Measurements from ENCODE around the gene TTC33.
"Not testable (repeated sequence)": the region's sequence is repeated elsewhere in the genome, so short reads cannot be mapped to it uniquely, and the experiment has no call there.

The TTC33 gene

DNA sequence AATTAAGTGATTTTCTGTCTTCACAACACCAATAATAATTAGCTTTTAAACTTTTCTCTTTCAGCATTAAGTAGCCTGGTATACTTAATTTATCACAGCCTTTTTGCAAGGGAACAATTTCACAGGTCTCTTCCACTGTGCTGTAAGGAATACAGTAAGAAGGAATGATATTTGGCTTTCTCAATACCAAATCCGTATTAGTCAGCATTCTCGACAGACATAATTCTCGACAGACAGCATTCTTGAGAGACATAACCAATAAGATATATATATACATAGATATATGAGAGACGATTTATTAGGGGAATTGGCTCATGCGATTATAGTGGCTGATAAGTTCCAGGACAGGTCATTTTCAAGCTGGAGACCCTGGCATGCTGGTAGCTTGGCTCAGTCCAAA is 24.4 kb upstream of the TTC33 start:
- no peak for DNase-seq (ENCODE audit: low read depth in 2 of 2)

DNA sequence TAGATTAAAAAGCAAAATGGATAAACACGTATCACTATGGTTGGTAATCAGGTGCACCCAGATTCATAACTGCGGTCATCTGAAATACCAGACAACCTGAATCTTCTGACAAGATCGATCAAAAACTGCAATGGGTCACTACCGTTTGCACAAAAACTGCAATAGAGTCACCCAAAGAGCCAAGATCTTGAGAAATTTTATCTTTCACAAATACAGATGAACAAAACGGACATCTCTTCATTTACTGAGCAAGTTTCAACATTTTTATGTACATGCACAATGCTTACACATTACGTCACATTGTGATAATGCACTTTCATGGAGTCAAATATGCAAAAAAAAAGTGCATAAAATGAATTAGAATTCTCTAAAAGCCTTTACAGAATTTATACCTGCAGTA is 23.8 kb upstream of the TTC33 start:
- no peak for DNase-seq (ENCODE audit: low read depth in 2 of 2)

- DNase-seq (ENCODE audit: low read depth in 2 of 2): no peak
Observed at GRCh38 chr5:40778133-40778532, 22.4 kb upstream of the TTC33 start.

GRCh38 chr5:40776658-40776977 is 20.9 kb upstream of the TTC33 start:
- DNase-seq (ENCODE audit: low read depth in 2 of 2): no peak

DNA sequence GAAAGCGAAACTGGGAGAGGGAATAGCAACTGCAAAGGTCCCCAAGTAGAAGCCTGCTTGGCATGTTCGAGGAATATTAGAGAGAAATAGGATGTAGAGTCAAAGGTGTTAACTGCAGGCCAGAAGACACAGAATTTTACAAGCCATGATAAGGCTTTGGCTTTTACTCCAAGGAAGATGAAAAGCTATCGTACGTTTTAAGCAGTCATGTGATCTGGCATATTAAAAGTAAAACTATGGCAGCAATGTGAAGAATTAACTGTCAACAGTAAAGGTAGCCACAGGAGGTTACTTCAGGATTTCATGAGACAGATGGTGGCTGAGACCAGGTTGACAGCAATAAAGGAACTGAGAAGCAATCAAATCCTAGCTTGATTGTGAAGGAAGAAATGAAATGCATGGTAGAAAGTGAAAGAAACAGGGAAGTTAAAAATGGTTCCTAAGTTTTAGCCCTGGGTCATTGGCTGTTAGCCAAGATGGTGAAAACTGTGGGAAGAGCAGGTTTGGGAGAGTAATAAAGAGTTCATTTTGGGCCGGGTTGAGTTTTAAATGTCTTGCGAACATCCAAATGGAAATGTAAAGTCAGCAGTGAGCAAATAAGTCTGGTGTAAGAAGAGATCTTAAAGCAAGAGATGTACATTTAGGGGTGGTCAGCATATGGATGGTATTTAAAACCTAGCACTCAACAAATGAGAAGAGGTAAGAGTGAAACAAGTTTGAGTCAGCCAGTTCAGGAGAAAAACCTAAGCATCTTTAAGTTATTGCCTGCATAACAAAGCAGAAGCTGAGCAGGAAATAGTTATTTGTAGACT is 20.3 kb upstream of the TTC33 start:
- no peak for DNase-seq (ENCODE audit: low read depth in 2 of 2)

DNA sequence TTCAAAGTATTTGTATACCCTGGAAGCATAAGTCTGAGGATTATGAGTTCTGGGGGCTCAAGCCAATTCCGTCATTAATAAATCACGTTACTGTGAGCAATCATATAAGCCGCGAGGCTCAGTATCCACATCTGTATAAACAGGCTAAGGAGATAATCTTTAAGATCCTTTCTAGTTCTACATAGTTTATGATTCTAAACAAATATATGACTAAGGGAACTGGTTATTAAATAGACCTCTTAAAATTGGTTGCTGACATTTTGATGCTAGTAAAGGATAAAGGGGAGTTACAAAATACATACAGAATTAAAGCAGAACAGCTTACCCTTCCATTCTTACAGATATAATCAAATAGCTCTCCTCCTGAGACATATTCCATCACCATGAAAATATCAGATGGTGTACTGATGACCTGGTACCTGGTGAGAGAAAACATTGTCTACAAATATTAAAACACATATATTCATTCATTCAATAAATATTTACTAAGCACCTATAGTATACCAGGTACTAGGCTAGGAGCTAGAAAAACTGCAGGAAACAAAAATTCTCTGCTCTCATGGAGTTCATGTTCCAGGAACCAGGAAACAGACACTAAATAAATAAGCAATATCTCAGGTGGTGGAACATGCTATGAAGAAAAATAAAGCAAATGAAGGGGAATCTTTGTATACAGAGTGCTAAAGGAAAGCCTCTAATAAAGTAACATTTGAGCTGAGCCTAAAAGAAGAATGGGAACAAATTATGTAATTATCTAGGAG is 19.5 kb upstream of the TTC33 start:
- no peak for DNase-seq (ENCODE audit: low read depth in 2 of 2)

DNA sequence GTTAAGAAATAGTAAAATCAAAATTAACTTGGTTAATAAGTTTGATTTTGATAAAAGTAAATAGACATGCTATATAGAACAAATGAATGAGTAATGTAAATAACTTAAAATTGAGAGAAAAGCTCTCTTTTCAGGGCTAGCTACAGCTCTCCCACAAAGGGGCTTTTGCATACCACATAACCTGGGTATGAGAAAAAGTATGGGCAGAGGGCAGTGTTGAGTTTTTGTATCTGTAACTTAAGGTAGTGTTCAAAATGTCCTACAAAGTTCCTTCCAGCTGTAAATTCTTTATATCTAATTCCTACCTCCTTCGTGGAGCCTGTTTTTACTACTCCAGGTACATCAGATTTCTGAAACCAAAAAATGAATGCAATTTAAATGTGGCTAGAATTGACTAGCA is 18.9 kb upstream of the TTC33 start:
- DNase-seq (ENCODE audit: low read depth in 2 of 2): no peak

GRCh38 chr5:40770764-40771163 is 15.0 kb upstream of the TTC33 start:
- DNase-seq (ENCODE audit: low read depth in 2 of 2): no peak

DNA sequence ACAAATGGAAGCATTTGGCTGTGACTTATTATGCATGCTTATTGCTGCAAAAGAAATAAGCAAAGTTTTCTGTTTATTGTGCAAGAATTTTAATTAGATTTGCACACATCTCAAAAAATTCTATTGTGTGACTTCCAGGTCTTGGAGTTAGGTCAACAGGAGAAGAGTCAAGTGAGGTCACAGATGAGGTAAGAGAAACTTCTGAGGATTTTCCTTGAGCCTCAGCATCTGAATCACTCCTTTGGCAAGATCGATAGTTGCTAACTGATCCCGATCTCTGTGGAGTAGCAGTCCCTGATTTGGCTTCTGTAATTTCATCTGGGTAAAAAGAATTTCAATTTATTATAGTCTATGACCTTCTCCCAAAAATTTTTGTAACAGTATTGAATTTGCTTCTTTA is 6.9 kb upstream of the TTC33 start:
- no peak for DNase-seq (ENCODE audit: low read depth in 2 of 2)

DNA sequence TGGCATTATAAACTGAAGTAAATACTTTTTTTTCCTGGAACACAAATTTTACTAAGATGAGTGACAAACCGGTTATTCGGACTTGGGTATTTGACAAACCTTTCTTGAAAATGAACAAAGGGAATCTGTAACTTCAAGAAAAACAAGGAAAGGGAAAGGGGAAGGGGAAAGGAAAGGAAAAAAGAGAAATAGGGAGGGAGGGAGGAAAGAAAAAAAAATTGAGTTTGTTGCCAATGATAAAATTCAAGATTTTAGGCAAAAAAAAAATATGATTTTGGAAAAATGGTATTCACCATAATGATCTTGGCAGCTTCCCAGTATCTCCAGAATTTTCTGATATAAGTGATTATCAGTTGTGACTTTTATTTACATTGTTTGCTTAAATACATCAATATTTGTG is 1.6 kb upstream of the TTC33 start:
- DNase-seq (ENCODE audit: low read depth in 2 of 2): no peak

GRCh38 chr5:40755093-40755406 is 711 bp downstream of the TTC33 start:
- peak; percentile 32 to 35 for DNase-seq (ENCODE audit: low read depth in 2 of 2)

GRCh38 chr5:40754381-40755092 is 1.2 kb downstream of the TTC33 start:
- no peak for DNase-seq (ENCODE audit: low read depth in 2 of 2)

DNA sequence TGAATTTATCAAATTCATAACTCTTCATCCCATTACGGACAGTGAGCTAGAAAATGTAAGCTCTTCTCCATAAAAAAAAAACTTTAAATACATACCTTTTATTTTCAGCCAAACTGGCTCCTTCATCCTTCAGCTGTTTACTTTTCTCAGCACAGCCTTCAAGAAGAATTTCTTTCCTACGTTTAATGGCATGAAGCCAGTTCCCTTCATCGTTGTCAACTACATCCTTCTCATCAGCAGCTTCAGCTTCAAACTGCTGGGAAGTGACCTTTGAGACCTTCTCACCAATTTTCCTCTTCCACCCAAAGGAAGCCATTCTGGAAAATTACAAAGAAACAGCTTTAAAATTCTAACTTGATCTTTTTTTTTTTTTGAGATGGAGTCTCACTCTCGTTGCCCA is 9.1 kb downstream of the TTC33 start:
- DNase-seq (ENCODE audit: low read depth in 2 of 2): no peak

DNA sequence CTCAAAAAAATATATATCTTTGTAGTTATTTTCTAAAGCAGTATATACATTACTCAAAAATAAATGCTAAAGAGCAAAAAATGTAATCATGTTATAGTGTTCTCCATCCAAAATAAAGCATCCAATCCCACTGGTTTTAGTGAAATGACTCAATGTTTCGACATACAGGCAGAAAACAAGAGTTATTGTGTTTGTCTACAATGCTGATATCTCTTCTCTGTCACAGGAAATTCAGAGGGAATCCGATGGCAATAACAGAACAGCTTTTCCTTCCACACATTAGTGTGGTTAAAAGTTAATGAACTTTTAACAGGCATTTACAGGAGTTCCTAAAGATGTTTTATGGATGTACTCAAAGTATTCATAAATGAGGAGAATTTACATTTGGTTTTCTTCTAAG is 12.0 kb downstream of the TTC33 start:
- DNase-seq (ENCODE audit: low read depth in 2 of 2): no peak

GRCh38 chr5:40738502-40738901 is 17.3 kb downstream of the TTC33 start:
- no peak for DNase-seq (ENCODE audit: low read depth in 2 of 2)

- no peak for DNase-seq (ENCODE audit: low read depth in 2 of 2)
Observed at GRCh38 chr5:40736103-40736875, 19.5 kb downstream of the TTC33 start.

- DNase-seq (ENCODE audit: low read depth in 2 of 2): no peak
Observed at GRCh38 chr5:40735609-40736008, 20.2 kb downstream of the TTC33 start.

GRCh38 chr5:40734986-40735385 is 20.8 kb downstream of the TTC33 start:
- no peak for DNase-seq (ENCODE audit: low read depth in 2 of 2)

GRCh38 chr5:40733879-40734563 is 21.7 kb downstream of the TTC33 start:
- DNase-seq (ENCODE audit: low read depth in 2 of 2): no peak

- DNase-seq (ENCODE audit: low read depth in 2 of 2): no peak
Observed at GRCh38 chr5:40733434-40733833, 22.3 kb downstream of the TTC33 start.

DNA sequence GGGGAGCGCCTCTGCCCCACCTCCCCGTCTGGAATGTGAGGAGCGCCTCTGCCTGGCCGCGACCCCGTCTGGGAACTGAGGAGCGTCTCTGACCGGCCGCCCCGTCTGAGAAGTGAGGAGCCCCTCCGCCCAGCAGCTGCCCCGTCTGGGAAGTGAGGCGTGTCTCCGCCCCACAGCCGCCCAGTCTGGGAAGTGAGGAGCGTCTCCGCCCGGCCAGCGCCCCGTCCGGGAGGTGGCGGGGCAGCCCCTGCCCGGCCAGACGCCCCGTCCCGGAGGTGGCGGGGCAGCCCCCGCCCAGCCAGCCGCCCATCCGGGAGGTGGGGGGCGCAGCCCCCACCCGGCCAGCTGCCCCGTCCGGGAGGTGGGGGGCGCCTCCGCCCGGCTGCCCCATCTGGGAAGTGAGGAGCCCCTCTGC is 33.3 kb downstream of the TTC33 start:
- not testable (repeated sequence) for DNase-seq (ENCODE audit: low read depth in 2 of 2)

- DNase-seq (ENCODE audit: low read depth in 2 of 2): no peak
Observed at GRCh38 chr5:40720069-40720468, 35.7 kb downstream of the TTC33 start.

Data from stimulated activated CD8-positive, alpha-beta memory T cell treated with anti-CD3 and anti-CD28 coated beads, Interleukin-2, amount 100 ng/mL, for 48 hours (primary cell).